ENCODE measurements around the gene NQO2.

DNA sequence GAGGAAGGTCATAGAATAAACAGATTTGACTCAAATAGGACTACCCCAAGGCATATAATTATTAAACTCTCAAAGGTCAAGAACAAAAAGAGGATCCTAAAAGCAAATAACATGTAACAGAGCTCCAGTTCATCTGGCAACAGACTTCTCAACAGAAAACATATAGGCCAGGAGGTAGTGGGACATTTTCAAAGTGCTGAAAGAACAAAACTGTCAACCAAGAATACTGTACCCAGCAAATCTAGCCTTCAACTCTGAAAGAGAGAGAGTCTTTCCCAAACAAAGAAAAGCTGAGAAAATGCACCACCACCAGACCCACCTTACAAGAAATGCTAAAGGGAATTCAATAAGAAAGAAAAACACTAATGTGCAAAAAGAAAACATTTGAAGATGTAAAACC, 11.9 kb downstream of the NQO2 start:
- TF ChIP-seq, protein P1, sequence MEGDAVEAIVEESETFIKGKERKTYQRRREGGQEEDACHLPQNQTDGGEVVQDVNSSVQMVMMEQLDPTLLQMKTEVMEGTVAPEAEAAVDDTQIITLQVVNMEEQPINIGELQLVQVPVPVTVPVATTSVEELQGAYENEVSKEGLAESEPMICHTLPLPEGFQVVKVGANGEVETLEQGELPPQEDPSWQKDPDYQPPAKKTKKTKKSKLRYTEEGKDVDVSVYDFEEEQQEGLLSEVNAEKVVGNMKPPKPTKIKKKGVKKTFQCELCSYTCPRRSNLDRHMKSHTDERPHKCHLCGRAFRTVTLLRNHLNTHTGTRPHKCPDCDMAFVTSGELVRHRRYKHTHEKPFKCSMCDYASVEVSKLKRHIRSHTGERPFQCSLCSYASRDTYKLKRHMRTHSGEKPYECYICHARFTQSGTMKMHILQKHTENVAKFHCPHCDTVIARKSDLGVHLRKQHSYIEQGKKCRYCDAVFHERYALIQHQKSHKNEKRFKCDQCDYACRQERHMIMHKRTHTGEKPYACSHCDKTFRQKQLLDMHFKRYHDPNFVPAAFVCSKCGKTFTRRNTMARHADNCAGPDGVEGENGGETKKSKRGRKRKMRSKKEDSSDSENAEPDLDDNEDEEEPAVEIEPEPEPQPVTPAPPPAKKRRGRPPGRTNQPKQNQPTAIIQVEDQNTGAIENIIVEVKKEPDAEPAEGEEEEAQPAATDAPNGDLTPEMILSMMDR (conservative IDR thresholded peaks at IDR 0.05 in 1 of 2, IDR thresholded peaks at IDR 0.05 in 1 of 2; ENCODE audit: low read depth in 1 of 2, low read length in 2 of 2), result no peak
- TF ChIP-seq EZH2 (IDR thresholded peaks at IDR 0.05; ENCODE audit: low read length, missing control alignments), result no peak

Data from fibroblast of lung (primary cell).